HG03095 (cell line): ENCODE measurements around the gene TIMP3.

Experiments used
- ATAC-seq: cut with Tn5 transposase; IDR thresholded peaks from one replicate; pipeline ENCODE4 v1.9.1; 2021; ENCODE audit warnings: moderate library complexity; ENCODE audit not compliant: unreplicated experiment

Gene TIMP3

DNA sequence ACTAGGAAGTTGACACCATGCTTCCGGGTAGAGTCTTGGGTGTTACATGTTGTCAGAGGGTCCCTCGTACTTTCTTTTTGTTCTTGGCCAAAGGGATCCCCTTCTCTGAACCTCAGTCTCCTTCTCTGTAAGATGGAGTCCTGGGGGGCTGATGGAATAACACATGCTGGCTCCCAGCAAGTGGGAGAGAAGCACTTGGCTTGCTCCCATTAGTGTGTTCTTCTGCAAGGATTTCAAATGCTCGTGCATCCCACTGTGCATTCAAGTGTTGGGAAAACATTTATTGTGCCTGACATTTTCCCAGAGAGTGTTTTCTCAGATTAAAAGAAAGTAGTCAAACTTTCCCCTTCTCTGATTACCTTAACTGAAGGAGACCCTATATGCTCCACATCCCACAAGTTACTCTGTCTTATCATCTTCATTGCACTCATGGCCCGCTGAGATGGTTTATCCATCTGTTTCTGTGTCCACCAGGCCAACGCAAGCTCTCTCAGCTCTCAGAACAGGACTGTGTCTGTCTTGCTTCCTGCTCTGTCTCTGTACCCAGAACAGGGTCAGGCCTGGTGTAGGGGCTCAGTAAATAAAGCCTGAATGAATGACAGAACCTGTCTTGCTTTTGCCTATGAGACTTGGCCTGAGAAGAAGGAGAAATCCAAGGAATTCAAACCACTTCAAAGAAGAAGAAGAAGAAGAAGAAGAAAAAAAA lies 16.0 kb upstream of the TIMP3 start:
- ATAC-seq, result no peak

DNA sequence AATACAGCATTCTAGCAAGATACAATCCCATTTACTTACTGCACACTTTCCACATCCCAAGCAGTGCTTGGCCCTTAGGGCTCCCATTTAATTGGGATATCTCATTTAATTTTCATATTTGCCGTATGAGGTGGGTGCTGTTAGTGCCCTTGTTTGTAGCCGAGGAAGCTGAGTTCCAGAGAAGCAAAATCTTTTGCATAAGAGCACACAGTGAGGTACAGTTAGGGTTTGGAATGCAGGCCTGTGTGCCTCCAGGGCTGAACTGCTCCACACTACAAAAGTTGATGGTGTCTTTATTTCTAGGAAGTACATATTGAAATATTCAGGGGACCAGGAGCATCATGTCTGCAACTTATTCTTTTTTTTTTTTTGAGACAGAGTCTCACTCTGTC lies 15.5 kb upstream of the TIMP3 start:
- ATAC-seq, result no peak

DNA sequence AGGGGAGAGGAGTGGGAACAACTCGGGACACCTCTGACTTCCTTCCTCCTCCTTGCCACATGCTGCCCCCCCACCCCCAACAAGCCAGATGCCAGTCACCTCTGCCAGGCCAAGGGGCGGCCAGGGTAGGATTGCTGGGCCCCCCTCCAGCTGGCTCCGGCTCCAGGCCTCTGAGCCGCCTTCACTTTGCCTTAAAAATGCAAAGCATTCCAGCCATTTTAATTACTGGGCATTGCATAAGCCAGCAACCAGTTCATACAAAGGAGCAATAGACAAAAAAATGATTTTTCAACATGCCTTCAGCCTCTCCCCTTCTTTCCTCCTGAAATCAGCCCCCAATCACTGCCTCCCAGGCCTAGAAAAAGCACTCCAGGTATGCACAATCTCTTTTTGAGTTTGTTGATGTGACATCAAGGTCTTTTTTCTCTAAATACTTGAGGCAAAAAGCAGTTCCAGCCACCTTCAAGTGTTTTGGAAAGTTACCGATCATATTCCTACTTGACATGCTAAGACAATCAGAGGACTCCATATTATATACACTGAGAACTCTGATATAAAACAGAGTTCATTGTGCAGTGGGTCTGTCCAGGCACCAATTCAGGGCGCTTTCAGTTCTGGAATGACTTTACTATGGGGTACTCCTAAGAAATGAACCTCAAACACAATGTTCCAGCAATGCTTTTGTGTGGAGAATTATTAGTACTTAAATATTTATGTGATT lies 12.4 kb upstream of the TIMP3 start:
- ATAC-seq, result no peak

DNA sequence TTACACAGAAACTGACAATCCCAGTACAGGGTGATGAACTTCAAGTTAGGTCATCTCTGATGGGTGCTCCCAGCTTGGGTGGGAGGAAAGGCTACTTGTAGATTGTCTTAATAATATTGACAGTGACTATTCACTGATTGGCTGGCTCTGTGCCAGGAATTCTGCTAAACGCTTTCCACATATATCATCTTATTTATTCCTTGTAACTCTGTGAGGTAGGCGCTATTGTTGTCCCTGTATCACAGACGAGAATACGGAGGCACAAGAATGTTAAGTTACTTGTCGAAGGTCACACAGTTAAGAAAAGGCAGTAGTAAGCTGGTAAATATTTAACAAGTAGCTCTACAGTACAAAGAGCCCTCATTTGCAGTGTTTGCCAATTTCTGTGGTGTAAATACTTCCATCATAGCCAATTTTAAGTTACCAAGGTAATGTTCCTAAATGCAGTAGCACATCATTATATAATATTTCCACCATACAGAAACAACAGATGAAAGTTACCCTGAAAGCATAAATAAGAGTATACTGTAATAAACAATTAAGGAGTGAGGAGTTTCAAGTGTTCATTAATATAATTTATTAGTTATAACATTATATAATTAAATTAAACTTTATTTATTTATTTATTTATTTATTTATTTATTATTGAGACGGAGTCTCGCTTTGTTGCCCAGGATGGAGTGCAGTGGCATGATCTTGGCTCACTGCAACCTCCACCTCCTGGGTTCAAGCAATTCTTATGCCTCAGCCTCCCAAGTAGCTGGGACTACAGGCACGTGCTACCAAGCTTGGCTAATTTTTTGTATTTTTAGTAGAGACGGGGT lies 11.5 kb upstream of the TIMP3 start:
- no peak for ATAC-seq

DNA sequence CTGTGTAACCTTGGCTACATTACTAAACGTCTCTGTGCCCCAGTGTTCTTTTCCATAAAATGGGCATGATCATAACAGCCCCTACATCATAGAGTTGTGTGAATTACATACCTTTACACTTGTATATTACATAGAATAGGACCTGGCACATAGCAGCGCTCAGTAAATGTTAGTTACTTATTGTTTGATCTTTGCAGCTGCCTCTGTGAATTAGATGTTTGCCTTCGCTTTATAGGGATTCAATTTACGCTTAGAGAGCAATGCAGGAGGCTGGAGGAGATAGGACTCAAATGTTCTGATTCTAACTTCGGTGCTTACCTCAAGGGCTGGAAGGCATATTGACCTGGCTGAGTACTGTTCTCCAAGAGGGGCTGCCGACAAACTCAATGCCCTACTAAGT lies 10.4 kb upstream of the TIMP3 start:
- ATAC-seq, result no peak

DNA sequence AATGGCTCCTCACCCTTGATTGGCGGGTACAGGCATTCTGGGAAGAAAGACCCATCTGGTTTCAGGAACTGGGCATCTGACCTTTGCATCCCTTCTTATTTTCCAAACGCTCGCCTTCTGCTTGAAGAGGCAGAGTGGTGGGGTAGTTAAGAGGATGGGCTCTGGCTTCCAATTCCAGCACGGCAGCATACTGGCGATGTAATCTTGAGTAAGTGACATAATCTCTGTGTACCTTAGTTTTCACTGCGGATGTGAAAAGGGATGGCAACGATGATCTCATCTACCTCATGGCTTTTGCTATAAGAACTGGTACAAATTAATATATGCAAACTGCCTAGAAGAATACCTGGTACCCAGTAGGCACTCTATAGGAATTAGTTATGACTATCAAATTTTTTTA lies 10.0 kb upstream of the TIMP3 start:
- ATAC-seq, result no peak

DNA sequence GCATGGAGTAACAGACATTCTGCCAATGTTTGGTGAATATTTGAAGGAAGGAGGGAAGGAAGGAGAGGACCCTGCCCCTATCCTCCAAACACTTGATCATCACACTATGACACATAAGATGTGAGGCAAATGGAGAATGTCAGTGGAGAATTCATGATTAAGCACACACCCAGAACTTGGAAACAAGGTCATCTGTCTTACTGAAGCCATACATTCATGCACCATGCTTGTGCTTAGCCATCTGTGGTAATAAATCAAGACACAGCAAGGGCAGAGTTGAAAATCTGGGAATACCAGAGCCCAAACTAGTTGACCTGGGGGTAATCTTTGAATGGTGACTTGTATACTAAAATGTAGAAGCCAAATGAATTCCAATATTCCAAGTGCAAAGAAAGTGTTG lies 7.9 kb upstream of the TIMP3 start:
- ATAC-seq, result no peak

DNA sequence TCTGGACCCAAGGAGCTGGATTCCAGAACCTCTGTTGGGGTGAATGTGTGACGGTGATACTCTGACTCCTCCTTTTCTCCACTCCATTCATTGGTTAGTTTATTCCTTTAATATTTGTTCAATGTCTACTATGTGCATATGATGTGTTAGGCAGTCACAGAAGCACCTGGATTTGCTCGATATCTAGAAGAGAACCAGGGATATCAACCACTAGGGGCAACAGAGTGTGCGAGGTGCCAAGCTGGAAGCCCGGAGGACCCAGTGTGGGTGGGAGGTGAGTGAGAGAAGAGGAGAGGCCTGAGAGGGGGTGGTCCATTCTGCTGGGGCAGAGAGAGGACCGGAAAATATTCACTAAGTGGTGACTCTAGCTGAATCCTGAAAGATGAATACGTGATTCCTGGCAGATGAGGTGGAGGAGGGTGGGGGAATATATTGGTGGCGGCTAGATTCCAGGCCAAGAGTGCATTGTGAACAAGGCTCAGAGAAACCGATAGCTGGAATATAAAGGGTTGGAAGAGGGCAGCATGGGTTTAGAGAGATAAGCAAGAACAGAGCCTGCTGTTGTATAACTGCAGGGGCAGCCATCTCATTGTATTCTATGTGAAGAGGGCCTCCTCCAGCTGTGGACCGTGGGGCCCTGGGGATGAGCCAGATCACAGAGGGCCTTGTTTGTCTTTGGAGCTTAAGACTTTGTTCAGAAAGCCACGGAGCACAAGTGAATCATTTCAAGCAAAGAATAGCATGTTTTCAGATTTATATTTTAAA lies 6.9 kb upstream of the TIMP3 start:
- ATAC-seq, result no peak

DNA sequence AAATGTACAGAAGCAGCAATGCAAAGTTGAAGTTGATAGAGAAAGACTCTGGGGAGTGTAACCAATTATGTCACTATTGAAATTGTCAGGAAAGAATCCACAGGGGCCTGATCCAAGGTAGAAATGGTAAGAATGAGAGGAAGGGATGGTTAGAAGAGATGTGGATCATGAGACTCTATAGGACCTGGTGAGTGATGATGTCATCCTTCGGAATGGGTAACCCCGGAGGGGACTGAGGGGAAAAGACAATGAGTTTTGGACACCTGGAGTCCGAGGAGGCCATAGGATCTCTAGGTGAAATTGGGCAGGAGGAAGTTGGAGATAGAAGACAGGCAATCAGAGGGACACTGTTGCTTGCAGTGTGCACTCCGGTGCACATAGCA lies 6.3 kb upstream of the TIMP3 start:
- no peak for ATAC-seq

DNA sequence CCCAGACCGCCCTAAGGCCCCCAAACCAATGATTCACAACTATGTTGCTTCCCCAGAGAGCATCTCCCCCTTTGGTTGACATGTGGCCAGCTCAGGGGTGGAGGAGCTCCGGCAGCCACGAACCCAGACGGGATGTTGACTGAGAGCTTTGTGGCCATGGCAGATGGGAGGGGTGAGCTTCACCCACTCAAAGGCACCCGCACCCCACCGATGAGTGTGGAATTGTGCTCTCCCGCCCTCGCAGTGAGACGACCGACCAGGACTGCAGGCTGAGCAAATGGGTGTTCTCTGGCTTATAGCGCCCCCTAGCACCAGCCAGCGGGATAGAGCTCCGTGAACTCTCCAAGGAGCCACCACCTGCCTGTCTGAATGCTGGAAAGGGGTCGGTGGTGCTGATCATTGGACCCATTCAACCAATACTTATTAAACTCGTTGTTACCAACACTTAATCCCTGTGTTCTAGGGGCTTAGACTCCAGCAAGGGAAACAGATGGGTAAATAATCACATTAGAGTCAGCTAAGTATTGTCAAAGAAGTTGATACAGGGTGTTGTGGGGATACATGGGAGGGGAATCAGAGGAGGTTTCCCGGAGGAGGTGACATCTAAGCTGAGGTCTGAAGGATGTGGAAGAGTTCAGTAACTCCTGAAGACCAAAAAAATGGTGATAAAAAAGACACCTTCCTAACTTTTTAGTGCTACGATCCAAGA lies 4.5 kb upstream of the TIMP3 start:
- ATAC-seq, result no peak

DNA sequence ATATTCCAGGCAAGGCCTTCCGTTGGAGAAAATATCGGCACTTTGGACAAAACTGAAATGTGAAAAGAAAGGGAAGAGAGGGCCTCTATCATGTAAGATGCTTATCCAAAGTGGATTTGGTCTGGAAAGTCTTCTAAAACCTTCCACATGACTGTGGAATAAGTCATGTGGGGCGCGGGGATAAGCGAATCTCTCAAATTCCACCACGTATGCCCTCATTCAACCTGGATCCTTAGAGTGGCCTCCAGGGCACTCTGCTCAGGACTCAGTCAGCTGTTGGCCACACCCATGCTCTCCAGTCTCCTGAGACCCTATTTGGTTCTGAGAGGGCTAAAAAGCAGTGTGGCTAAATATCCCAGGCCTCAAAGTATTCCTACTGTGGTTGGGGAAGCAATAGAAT lies 2.0 kb upstream of the TIMP3 start:
- ATAC-seq, result no peak

DNA sequence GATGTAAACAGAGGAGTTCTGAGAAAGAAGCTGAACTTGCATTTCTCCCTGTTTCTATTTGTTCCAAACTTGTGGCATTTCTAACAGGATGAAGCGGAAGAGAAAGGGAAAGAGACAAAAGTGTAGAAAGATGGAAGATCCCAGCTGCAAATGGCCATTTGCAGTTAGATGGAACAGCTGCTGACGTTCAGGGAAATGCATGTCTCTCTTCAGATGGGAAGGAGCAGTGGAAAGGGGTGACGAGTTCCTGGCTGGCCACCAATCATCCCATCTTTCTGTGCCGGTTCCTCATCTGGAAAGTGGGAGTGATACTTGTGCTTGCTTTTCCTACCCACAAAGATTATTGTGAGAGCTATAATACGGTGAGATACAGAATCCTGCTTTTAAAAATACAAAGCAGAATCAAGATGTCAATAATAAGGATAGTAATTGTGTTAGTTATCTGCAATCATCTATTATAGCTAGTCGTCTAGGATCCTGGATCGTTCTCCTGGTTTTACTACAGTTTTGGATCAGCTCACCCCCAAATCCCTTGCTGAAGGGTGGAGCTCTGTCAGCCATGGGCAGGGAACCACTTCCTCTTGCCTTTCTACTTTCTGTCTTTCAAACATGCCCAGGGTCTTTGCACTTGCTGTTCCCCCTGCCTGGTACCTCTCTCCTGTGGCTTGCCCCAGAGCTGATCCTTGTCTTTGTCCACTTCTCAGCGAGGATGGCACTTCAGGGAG lies 1.2 kb upstream of the TIMP3 start:
- no peak for ATAC-seq

DNA sequence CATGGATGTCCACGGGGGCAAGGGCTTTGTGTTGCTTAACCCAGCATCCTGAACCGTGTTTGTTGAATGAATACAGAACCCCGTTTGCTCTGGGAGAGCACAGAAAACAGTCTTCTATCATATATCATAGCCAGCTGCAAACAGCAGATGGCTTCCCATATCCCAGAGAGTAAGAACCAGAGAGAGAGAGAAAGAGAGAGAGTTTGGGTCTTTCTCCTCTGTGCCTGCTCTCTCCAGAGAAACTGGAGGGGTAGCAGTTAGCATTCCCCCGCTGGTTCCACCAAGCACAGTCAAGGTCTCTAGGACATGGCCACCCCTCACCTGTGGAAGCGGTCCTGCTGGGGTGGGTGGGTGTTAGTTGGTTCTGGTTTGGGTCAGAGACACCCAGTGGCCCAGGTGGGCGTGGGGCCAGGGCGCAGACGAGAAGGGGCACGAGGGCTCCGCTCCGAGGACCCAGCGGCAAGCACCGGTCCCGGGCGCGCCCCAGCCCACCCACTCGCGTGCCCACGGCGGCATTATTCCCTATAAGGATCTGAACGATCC lies 440 bp upstream of the TIMP3 start:
- ATAC-seq, result no peak

DNA sequence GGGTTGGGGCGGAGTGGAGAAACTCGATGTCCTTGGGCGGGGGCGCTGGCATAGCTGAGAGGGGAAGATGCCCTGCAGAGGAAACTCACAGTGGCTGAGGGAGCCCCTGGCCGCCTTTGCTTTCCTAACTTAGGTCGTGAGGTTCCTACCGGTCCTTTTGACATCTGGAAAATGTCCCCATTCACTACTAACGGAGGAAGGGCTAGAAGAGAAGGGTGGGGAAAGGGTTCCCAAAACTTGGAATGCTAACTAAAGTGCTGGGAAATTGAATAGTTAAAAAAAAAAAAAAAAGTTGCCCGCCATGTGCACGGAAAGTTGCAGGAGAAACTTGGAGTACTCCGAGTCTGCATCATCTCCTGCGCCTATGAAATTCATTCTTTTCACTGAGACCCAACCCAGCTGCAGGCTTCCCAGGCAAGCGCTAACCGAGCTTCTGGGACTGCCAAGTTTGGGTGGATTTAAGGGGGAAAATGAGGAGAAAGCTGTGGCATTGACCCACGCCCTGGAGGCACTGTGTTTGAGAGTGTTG lies 796 bp downstream of the TIMP3 start:
- ATAC-seq, result no peak

DNA sequence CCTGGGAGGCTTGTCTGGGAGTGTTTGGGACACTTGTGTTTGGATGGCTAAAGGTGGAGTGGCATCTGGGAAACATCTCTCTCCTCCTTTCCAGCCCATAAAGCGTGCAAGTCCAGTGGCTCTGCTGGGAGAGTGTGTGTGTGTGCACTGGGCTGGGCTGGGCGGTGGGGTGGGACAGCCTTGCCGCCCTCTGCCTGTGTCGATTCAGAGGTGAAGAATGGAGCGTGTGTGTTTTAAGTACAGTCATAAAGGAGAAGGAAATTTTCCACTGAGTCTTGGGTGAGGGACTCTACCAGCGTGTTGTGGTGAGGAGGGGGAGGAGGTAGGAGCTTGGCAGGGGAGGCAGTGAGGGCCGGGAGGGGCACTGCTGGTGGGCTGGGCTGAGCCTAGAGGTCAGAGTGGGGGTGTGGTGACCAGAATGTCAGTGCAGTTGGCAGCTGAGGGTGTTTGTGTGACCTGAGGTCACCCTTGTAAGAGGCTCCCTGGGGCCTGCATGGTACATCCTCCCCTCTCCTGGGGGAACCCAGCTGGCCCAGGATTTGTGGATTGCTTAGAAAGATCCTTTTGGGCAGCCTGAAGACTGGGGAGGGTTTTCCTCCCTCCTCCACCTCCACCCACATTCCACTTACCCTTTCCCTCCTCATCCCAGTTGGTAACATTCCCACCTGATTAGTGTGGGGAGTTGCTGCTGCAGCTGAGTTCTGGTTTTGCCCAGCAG lies 1.7 kb downstream of the TIMP3 start:
- ATAC-seq, result no peak

DNA sequence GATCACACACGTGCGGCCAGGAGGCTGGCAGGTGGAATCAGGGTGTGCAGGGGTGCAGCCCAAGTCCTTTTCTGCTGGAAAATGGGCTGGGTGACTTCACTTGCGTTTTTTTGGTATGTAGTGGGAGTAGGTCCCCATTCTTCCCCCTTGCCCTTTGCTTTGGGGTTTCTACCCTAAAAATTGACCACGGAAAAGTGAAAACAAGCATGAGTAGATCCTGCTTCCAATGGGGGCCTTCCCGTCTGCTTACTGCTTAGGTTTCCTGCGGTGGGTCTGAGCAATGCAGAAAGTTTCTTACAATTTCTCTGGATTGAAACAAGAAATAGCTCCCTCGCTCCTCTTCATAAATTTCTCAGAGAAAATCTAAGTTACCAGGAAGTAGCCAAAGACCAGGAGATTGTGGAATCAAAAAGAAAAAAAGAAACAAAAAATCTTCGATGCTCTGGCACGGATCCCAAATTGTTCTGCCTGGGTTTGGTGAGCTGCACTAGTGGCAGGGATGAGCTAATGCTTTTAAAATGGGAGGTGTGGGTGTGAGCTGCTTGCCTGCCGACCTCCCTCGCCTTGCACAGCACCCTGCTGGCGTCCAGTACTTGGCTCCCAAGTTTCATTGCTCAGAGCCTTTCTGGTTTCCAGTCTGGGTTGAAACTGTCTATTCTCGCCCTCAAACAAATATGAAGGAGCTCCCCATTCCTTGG lies 2.4 kb downstream of the TIMP3 start:
- ATAC-seq, result no peak

DNA sequence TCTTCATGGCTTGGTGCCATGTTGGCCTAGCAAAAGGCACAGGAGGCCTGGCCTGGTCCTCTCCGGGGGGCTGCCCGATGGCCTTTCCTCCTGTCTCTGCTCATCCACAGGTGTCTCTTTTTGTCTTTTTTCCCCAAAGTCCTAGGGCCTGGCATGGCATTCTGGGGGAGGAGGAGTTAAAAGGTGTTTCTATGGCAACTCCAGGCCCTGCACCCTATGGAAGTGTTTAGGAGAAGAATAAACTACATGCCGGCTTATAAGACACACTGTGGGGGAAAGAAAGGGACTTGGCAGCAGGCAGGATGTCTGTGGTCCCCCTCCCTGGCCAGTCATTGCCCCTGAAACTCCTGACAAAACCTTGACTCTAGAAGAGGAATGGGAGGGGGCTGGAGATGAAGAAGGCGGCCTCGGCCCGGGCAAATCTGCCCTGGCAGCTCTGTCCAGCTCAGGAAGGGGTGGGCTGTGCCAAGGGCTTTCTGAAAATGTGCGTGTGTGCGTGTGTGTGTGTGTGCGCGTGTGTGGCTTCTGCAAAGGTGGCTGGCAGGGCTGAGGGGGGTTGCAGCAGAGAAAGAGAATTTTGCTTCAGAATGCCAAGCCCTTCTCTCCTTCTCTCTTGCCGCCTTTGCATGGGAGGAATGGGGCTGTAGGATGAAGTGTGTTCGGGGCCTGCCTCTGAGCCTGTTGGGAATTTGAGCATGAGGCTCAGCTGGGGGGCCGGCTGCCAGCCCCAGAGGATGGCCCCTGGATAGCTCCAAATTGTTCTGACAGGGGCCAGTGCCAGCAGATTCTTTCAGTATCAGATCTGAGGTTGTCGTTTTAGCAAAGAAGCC lies 3.2 kb downstream of the TIMP3 start:
- no peak for ATAC-seq
